NCI-H2171 (cell line): ENCODE measurements around the gene AEBP1.

Experiments
- DNase-seq: peaks from one replicate; lab custom pipeline; 2025; lab: John Stamatoyannopoulos, UW

AEBP1 gene

GRCh38 chr7:44084701-44085100, 19.4 kb upstream of the AEBP1 start:
- DNase-seq = no peak

- DNase-seq = no peak
Measured at GRCh38 chr7:44085546-44085945, 18.6 kb upstream of the AEBP1 start.

- no peak for DNase-seq
Measured at GRCh38 chr7:44086627-44087026, 17.5 kb upstream of the AEBP1 start.

GRCh38 chr7:44087911-44088838, 16.0 kb upstream of the AEBP1 start:
- no peak for DNase-seq

GRCh38 chr7:44093102-44093641, 11.0 kb upstream of the AEBP1 start:
- DNase-seq = no peak

- DNase-seq = no peak
Measured at GRCh38 chr7:44094365-44094764, 9.8 kb upstream of the AEBP1 start.

GRCh38 chr7:44094883-44095592, 9.1 kb upstream of the AEBP1 start:
- DNase-seq = no peak

- DNase-seq = no peak
Measured at GRCh38 chr7:44095781-44096180, 8.4 kb upstream of the AEBP1 start.

- no peak for DNase-seq
Measured at GRCh38 chr7:44096326-44096881, 7.7 kb upstream of the AEBP1 start.

- DNase-seq = no peak
Measured at GRCh38 chr7:44097064-44097932, 6.8 kb upstream of the AEBP1 start.

- no peak for DNase-seq
Measured at GRCh38 chr7:44098092-44099068, 5.8 kb upstream of the AEBP1 start.

GRCh38 chr7:44099669-44100068, 4.5 kb upstream of the AEBP1 start:
- no peak for DNase-seq

- DNase-seq = no peak
Measured at GRCh38 chr7:44100458-44101302, 3.5 kb upstream of the AEBP1 start.

- no peak for DNase-seq
Measured at GRCh38 chr7:44101303-44101965, 2.7 kb upstream of the AEBP1 start.

- DNase-seq = no peak
Measured at GRCh38 chr7:44101966-44102845, 1.9 kb upstream of the AEBP1 start.

- DNase-seq = no peak
Measured at GRCh38 chr7:44102846-44103565, 1.1 kb upstream of the AEBP1 start.

GRCh38 chr7:44103566-44103922, 601 bp upstream of the AEBP1 start:
- DNase-seq = no peak
